Ovary (tissue), 9 donors: ENCODE results near the gene DTX4. TPM values are rescaled to one million over a fixed set of nuclear protein-coding genes. Genes with fewer than 3 reads are reported as not detected.
A peak's percentile ranks its signal among the peaks of the same experiment; 100 is the strongest.

Experiments used
- DNase-seq, 5 donors: peaks; one replicate each; pipeline ENCODE4 v3.0.0-alpha.2; 2019 to 2020
- H3K27ac ChIP-seq, 2 donors: fragments of 200-600 bp; one replicate each; pipeline versions ENCODE4 v1.5.1 to v1.8.0; 2019 to 2022
- H3K27me3 ChIP-seq: fragments of 200-600 bp; one replicate; pipeline ENCODE4 v1.8.0; 2022
- H3K36me3 ChIP-seq: fragments of 200-600 bp; sonication (generic); one replicate; pipeline ENCODE4 v1.5.1; 2019
- H3K4me1 ChIP-seq: one replicate; pipeline ENCODE4 v1.8.1; 2013; ENCODE audit warnings: mild to moderate bottlenecking, moderate library complexity; ENCODE audit not compliant: insufficient read depth
- H3K4me3 ChIP-seq: fragments of 200-600 bp; sonication (generic); one replicate; pipeline ENCODE4 v1.5.1; 2017
- H3K9me3 ChIP-seq, 2 donors: fragments of 200-600 bp in 1 of 2; sonication (generic) in 1 of 2; one replicate each; pipeline versions ENCODE4 v1.5.1 to v1.8.1; 2013 to 2019; ENCODE audit warnings: mild to moderate bottlenecking in 1 of 2, moderate library complexity in 1 of 2
- EP300 ChIP-seq: sonication (generic); formaldehyde crosslinking; IDR thresholded peaks from one replicate; pipeline ENCODE4 v1.6.1; 2017; ENCODE audit warnings: antibody characterized with exemption
- POLR2A ChIP-seq: fragments of 450-650 bp; IDR thresholded peaks from one replicate; pipeline ENCODE4 v1.6.1; 2017; ENCODE audit warnings: antibody characterized with exemption, mild to moderate bottlenecking, moderate library complexity
- WGBS, 3 donors: extraction: QIAGEN DNeasy Blood & Tissue Kit in 1 of 3; methylation state at CpG; one replicate each; pipeline versions ENCODE4 v1.1.5 to v1.1.7; 2013 to 2017; 5-methylcytosine and 5-hydroxymethylcytosine counted together
- intact Hi-C, 4 donors: fragments of 100-400 bp; cut with DNase I; formaldehyde crosslinking; loops; one replicate each; pipeline versions ENCODE4 v1.11.0 to v1.15.1; 2022 to 2023
- polyA plus RNA-seq, 2 donors: library from polyadenylated mRNA; stranded (reverse); fragments of 200-250 nt in 1 of 2; fragments of 350-450 nt in 1 of 2; fragmentation: Illumina TruSeq in 1 of 2; extraction: RNeasy Lipid Tissue Mini Kit (QIAGEN cat#74804) in 1 of 2; gene quantifications; one replicate each; pipeline ENCODE4 v1.2.3, GENCODE V29; 2013 to 2014
- total RNA-seq, 7 donors: library from RNA; depleted of rRNA in 2 of 7; stranded (reverse); fragments of >200 nt in 2 of 7; fragmentation: NEBNext Ultra II Directional in 3 of 7; extraction: Animal tissue kit (Norgen Biotek cat#: 25700) in 3 of 7; gene quantifications; one replicate each; pipeline versions ENCODE4 v1.1.0 to v1.2.4, GENCODE V29; 2016 to 2023
- TF ChIP-seq, protein P1 (sequence below), 3 donors: fragments of 450-650 bp in 2 of 3; fragments of 200-600 bp in 1 of 3; IDR thresholded peaks; one replicate each; pipeline versions ENCODE4 v1.5.1 to v1.8.0; 2016 to 2022; ENCODE audit warnings: antibody characterized with exemption in 3 of 3, mild to moderate bottlenecking in 1 of 3
- donor health status: DM: no; HTN: no; CAD: no; lungs with moderate emphysema.
- donor health status: DM: no; HTN: no; CAD: no.
- donor health status: Bipolar disorder and iron deficiency.
- donor health status: DM: yes; HTN: yes; CAD: no.
- donor health status: DM: no; HTN: no; CAD: no.
- donor health status: DM: yes; HTN: yes; CAD: no.

DTX4 gene
- total and polyA plus RNA-seq, 9 donors, result 6.1 to 21.5 (median 16.9) TPM

DNA sequence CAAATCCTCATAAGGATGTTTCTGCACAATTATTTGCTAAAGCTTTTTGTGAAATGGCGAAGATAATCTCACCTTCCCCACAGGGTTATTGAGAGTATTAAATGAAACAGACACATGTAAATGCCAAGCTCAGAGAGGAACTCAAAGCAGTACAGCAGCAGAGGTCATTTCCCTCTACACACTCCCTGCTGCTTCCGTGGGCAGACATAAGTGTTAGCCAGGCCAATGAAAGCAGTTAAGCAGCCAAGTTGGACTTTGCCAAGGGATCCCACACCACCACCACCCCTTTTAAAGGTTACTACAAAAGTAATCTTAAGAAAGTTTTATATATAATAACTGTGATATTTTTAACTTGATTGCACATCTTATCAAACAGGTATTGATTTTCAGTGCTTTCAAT, 33.3 kb upstream of the DTX4 start:
- no peaks in the 10 kb centered on the region for H3K27me3 ChIP-seq
- intact Hi-C loops, result loop anchor here in 1 of 4 donors (10.0 kb wide), 1 partner anchor 484 kb away; no protein-coding TSS in a partner anchor
- TF ChIP-seq POLR2A (no peak), EP300 (no peak)
- TF ChIP-seq, protein P1, sequence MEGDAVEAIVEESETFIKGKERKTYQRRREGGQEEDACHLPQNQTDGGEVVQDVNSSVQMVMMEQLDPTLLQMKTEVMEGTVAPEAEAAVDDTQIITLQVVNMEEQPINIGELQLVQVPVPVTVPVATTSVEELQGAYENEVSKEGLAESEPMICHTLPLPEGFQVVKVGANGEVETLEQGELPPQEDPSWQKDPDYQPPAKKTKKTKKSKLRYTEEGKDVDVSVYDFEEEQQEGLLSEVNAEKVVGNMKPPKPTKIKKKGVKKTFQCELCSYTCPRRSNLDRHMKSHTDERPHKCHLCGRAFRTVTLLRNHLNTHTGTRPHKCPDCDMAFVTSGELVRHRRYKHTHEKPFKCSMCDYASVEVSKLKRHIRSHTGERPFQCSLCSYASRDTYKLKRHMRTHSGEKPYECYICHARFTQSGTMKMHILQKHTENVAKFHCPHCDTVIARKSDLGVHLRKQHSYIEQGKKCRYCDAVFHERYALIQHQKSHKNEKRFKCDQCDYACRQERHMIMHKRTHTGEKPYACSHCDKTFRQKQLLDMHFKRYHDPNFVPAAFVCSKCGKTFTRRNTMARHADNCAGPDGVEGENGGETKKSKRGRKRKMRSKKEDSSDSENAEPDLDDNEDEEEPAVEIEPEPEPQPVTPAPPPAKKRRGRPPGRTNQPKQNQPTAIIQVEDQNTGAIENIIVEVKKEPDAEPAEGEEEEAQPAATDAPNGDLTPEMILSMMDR (IDR thresholded peaks at IDR 0.05), result no peak
- H3K4me3 ChIP-seq, result no peak overlapping the region
- DNase-seq, result no peak
- H3K4me1 ChIP-seq, result no peaks in the 10 kb centered on the region
- H3K27ac ChIP-seq, result no peak overlapping the region
- WGBS, 3 donors, result 51 to 70% (median 66%) methylated on average over 2 of the region's 2 CpGs
- H3K9me3 ChIP-seq, result no peaks in the 10 kb centered on the region
- no peaks in the 10 kb centered on the region for H3K36me3 ChIP-seq

DNA sequence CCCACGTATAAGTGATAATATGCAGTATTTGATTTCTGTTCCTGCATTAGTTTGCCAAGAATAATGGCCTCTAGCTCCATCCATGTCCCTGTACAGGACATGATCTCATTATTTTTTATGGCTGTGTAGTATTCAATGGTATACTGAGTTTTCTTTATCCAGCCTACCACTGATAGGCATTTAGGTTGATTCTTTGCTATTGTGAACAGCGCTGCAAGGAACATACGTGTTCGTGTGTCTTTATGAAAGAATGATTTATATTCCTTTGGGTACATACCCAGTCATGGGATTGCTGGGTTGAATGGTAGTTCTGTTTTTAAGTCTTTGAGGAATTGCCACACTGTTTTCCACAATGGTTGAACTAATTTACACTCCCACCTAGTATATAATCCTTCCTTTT, 30.7 kb upstream of the DTX4 start:
- 85 to 94% (median 92%) methylated on average over 4 of the region's 4 CpGs for WGBS, 3 donors
- DNase-seq, result no peak
- intact Hi-C loops, result no loop called here
- Histone ChIP-seq H3K36me3 (no peaks in the 10 kb centered on the region), H3K4me3 (no peak overlapping the region), H3K9me3 (no peaks in the 10 kb centered on the region), H3K27me3 (no peaks in the 10 kb centered on the region), H3K4me1 (peaks cover 6% of the 10 kb centered on the region), H3K27ac (no peak overlapping the region)
- TF ChIP-seq EP300, result no peak
- TF ChIP-seq, protein P1 (IDR thresholded peaks at IDR 0.05), result no peak
- TF ChIP-seq POLR2A, result no peak

DNA sequence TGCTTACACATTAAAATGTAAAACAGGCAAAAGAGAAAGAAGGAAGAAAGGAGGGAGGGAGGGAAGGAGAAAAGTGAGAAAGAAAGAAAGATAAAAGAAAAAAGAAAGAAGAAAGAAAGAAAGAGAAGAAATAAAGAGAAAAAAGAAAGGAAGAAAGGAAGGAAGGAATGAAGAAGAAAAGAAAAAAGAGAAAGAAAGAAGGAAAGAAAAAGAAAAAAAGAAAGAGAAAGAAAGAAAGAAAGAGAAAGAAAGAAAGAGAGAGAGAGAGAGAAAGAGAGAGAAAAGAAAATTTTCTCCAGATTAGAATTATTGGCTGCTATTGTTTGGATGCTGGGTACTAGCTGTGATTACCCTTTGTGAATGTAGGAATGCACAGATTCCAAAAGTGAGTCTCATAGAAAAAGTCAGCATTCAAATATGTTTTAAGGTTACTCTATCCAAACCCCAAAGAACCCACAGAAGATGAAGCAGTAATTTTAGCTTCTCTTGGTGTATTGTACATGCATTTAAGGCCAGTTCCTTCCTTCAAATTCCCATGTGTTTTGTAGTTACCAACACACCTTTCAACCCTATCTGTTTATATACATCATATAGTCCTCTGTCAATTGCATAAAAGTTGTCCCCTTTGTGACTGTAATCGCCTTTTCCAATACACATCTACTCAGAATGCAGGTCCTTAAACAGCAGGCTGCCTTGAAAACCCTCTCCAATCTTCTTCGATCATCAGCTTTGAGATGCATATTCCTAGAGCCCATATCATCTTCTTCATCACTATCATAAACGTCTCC, 30.1 kb upstream of the DTX4 start:
- DNase-seq, result no peak
- WGBS, 3 donors, result 2 to 4% (median 2%) methylated on average over 3 of the region's 3 CpGs
- peak overlapping the region; percentile 67 to 87 for H3K27ac ChIP-seq
- peaks cover 6% of the 10 kb centered on the region for H3K4me1 ChIP-seq
- H3K9me3 ChIP-seq, result no peaks in the 10 kb centered on the region
- H3K4me3 ChIP-seq, result peak overlapping the region; percentile 70
- TF ChIP-seq EP300 (no peak), POLR2A (no peak)
- TF ChIP-seq, protein P1 (IDR thresholded peaks at IDR 0.05), result no peak
- no peaks in the 10 kb centered on the region for H3K36me3 ChIP-seq
- intact Hi-C loops, result no loop called here
- no peaks in the 10 kb centered on the region for H3K27me3 ChIP-seq

DNA sequence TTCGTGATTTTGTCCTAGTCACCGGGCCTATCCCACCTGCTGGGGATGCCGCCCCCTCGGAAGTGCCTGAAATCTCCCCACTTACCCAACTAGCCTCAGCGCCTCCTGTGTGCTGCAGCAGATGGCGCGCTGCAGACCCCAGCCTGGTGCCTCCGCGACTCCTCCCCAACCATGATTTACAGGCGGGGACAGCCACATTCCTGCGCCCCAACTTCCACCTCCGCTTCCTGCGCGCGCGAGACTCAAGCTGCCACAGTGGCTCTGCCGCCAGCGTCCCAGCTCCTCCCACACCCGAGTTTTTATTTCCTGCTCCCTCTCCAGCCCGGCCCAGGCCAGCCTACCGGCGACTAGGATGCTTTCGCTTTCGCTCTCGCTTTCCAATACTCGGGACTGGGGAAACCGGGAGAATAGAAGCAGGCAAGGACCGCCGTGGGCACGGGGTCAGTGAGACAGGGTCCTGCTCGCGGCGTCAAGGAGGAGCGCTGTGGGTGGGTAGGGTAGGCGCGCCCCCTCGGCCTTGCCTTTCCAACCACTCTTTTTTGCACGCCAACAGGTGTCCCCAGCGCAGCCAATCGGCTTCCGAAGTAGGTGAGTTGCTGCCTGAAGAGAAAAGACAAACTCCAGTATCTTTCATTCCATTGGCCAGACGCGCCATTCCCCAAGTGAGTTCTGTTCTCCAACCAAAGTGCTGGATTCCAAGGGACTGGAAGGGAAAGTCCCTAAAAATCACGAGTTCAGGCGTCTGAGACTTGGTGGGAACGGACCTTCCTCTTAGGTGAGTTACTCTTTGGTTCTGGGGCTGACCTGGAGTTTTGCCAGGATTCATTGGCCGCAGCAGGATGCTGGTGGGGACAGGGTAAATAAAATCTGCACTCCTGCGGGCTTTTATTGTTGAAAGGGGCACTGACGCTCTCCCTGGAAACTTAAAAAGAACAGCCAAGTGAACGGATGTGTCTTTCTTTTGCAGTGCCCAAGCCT, 29.1 kb upstream of the DTX4 start, which contains the start of gene FAM111A:
Gene FAM111A, plus strand, starts transcription at position 327 of the 978 bp plus-strand sequence. CDS start 6,017 bp downstream, outside the sequence.
- WGBS, 3 donors, result 0 to 1% (median 0%) methylated on average over 47 to 50 of the region's 50 CpGs
- Histone ChIP-seq H3K27ac (peak within 1 kb of the TSS; percentile 67 to 87), H3K9me3 (no peaks in the 10 kb centered on the region), H3K27me3 (no peaks in the 10 kb centered on the region), H3K4me1 (peaks cover 6% of the 10 kb centered on the region), H3K36me3 (no peaks in the 10 kb centered on the region), H3K4me3 (peak within 1 kb of the TSS; percentile 70)
- intact Hi-C loops, result no loop called here
- no peak for TF ChIP-seq EP300
- TF ChIP-seq, protein P1 (IDR thresholded peaks at IDR 0.05), result peak in 1 of 3 donors; percentile 17
- DNase-seq, result peak; percentile 79 to 85 (median 81)
